NB4 (cell line): ENCODE data around the gene CCDC87.
"Not testable (repeated sequence)": the region's sequence is repeated elsewhere in the genome, so short reads cannot be mapped to it uniquely, and the experiment has no call there.

Source experiments
- MYC ChIP-seq: IDR thresholded peaks from 2 replicates; pipeline ENCODE4 v1.6.1; 2011; ENCODE audit warnings: low read depth, low read length
- POLR2A ChIP-seq: IDR thresholded peaks from 2 replicates; pipeline ENCODE4 v1.6.1; 2011; ENCODE audit warnings: mild to moderate bottlenecking; ENCODE audit not compliant: insufficient read length; ENCODE audit errors: extremely low read depth
- TF ChIP-seq, protein P1 (sequence below): IDR thresholded peaks from one replicate; pipeline ENCODE4 v1.5.1; 2012; ENCODE audit warnings: low read depth, low read length
- TF ChIP-seq, protein P2 (sequence below): IDR thresholded peaks from 2 replicates; pipeline ENCODE4 v1.6.1; 2011; ENCODE audit warnings: low read depth, low read length

DNA sequence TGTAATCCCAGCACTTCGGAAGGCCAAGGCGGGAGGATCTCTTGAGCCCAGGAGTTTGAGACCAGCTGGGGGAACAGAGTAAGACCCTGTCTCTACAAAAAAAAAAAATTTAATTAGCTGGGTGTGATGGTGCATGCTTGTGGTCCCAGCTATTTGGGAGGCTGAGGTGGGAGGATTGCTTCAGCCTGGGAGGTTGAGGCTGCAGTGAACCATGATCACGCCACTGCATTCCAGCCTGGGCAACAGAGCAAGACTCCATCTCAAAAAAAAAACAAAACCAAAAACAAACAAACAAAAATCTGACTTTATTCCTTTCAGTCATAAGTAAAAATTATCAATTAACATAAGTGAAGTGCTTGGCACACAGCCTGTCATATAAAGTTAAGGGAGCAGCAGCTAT, 13.7 kb upstream of the CCDC87 start:
- not testable (repeated sequence) for TF ChIP-seq POLR2A, MYC
- TF ChIP-seq, protein P1, sequence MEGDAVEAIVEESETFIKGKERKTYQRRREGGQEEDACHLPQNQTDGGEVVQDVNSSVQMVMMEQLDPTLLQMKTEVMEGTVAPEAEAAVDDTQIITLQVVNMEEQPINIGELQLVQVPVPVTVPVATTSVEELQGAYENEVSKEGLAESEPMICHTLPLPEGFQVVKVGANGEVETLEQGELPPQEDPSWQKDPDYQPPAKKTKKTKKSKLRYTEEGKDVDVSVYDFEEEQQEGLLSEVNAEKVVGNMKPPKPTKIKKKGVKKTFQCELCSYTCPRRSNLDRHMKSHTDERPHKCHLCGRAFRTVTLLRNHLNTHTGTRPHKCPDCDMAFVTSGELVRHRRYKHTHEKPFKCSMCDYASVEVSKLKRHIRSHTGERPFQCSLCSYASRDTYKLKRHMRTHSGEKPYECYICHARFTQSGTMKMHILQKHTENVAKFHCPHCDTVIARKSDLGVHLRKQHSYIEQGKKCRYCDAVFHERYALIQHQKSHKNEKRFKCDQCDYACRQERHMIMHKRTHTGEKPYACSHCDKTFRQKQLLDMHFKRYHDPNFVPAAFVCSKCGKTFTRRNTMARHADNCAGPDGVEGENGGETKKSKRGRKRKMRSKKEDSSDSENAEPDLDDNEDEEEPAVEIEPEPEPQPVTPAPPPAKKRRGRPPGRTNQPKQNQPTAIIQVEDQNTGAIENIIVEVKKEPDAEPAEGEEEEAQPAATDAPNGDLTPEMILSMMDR: not testable (repeated sequence)
- TF ChIP-seq, protein P2, sequence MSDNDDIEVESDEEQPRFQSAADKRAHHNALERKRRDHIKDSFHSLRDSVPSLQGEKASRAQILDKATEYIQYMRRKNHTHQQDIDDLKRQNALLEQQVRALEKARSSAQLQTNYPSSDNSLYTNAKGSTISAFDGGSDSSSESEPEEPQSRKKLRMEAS: not testable (repeated sequence)
